MM.1S (cell line): ENCODE results near the gene AMFR.

Experiments used
- DNase-seq: peaks from one replicate; pipeline ENCODE4 v3.0.0-alpha.2; 2015
- H2AFZ ChIP-seq: fragments of 300-600 bp; sonication (generic); 2 replicates; pipeline ENCODE4 v1.6.0; 2016; ENCODE audit warnings: antibody characterized with exemption, low read length
- H3F3A ChIP-seq: fragments of 300-600 bp; sonication (generic); 2 replicates; pipeline ENCODE4 v1.6.1; 2016; ENCODE audit warnings: mild to moderate bottlenecking, antibody characterized with exemption, low read length, moderate library complexity, mixed read lengths; ENCODE audit not compliant: insufficient read depth
- H3K27ac ChIP-seq: fragments of 300-600 bp; sonication (generic); 2 replicates; pipeline ENCODE4 v1.5.1; 2016; ENCODE audit warnings: mild to moderate bottlenecking, low read length
- H3K27me3 ChIP-seq: fragments of 300-600 bp; sonication (generic); replicated peaks from 2 replicates; pipeline ENCODE4 v1.6.0; 2016; ENCODE audit warnings: low read length; ENCODE audit not compliant: insufficient read depth
- H3K36me3 ChIP-seq: fragments of 300-600 bp; sonication (generic); replicated peaks from 2 replicates; pipeline ENCODE4 v1.6.1; 2016; ENCODE audit warnings: mild to moderate bottlenecking, low read length, mixed read lengths; ENCODE audit not compliant: insufficient read depth
- H3K4me1 ChIP-seq: fragments of 300-600 bp; sonication (generic); 2 replicates; pipeline ENCODE4 v1.6.1; 2016; ENCODE audit warnings: low read length, mixed read lengths
- H3K4me2 ChIP-seq: fragments of 300-600 bp; sonication (generic); 2 replicates; pipeline ENCODE4 v1.6.0; 2016; ENCODE audit warnings: low read depth, low read length
- H3K4me3 ChIP-seq: fragments of 300-600 bp; sonication (generic); 2 replicates; pipeline ENCODE4 v1.5.1; 2016; ENCODE audit warnings: low read length, mixed read lengths
- H3K79me2 ChIP-seq: fragments of 300-600 bp; sonication (generic); 2 replicates; pipeline ENCODE4 v1.6.1; 2016; ENCODE audit warnings: mixed run types, low read length, mixed read lengths
- H3K9ac ChIP-seq: fragments of 300-600 bp; sonication (generic); 2 replicates; pipeline ENCODE4 v1.6.1; 2016; ENCODE audit warnings: low read length, mixed read lengths
- H3K9me2 ChIP-seq: fragments of 300-600 bp; sonication (generic); replicated peaks from 2 replicates; pipeline ENCODE4 v1.6.1; 2016; ENCODE audit warnings: mild to moderate bottlenecking, low read length, mixed read lengths; ENCODE audit not compliant: insufficient read depth
- H3K9me3 ChIP-seq: fragments of 300-600 bp; sonication (generic); replicated peaks from 2 replicates; pipeline ENCODE4 v1.6.1; 2016; ENCODE audit warnings: mild to moderate bottlenecking, low read length, mixed read lengths; ENCODE audit not compliant: insufficient read depth
- H4K20me1 ChIP-seq: fragments of 300-600 bp; sonication (generic); 2 replicates; pipeline ENCODE4 v1.6.1; 2016; ENCODE audit warnings: mild to moderate bottlenecking, low read length, moderate library complexity, mixed read lengths; ENCODE audit not compliant: insufficient read depth
- EZH2 ChIP-seq: fragments of 300-600 bp; sonication (generic); optimal IDR thresholded peaks from 2 replicates; pipeline ENCODE3; 2017; ENCODE audit warnings: low read depth, mild to moderate bottlenecking, antibody characterized with exemption, low read length, mixed read lengths
- EZH2phosphoT487 ChIP-seq: fragments of 300-600 bp; sonication (generic); IDR thresholded peaks from 2 replicates; pipeline ENCODE4 v1.6.1; 2018; ENCODE audit warnings: antibody characterized with exemption, low read length
- TF ChIP-seq, protein P1 (sequence below): fragments of 300-600 bp; sonication (generic); IDR thresholded peaks from 2 replicates; pipeline ENCODE4 v1.5.1; 2016; ENCODE audit warnings: antibody characterized with exemption, low read length, mixed read lengths

Gene AMFR

DNA sequence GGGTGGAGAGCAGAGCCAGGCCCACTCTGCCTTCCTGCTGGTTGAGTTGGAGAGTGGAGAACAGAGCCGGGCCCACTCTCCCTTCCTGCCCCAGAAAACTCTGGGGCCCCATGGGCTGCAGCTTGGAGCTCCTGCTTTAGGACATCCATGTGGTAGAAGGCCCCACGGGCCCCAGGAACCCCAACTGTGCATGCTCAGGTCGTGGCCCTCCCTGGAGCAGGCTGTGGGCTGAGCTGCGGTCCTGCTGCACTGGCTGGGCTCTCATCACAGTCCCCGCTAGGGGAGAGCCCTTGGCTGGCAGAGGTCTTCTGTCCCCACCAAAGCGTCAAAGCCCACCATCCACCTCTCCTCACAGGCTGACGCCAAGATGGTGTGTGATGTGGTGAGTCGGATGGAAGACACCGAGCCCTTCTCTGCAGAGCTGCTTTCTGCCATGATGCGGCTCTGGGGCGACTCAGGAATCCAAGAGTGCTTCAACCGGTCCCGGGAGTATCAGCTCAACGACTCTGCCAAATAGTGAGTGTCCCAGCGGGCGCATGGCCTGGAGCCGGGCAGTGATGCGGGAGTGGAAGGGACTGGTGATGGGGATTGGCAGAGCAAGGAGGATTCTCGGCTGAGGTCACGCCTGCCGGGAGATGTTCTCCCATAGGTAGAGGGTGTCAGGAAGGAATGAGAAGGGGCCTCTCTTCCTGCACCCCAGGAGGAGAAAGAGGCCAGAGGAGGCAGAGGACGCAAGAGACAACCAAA lies 96.9 kb downstream of the AMFR start:
- Histone ChIP-seq H3K4me2 (no peak overlapping the region), H3F3A (no peaks in the 10 kb centered on the region), H3K4me1 (no peaks in the 10 kb centered on the region), H2AFZ (no peak overlapping the region), H3K9ac (no peak overlapping the region), H3K9me3 (no peaks in the 10 kb centered on the region), H3K4me3 (no peak overlapping the region), H3K36me3 (no peaks in the 10 kb centered on the region), H3K27ac (no peak overlapping the region), H3K79me2 (no peaks in the 10 kb centered on the region), H3K9me2 (no peaks in the 10 kb centered on the region), H4K20me1 (no peaks in the 10 kb centered on the region), H3K27me3 (peaks cover 7% of the 10 kb centered on the region; the same call in 1 of the 2 replicates)
- no peak for DNase-seq
- no peak for TF ChIP-seq EZH2phosphoT487
- no peak for TF ChIP-seq EZH2

DNA sequence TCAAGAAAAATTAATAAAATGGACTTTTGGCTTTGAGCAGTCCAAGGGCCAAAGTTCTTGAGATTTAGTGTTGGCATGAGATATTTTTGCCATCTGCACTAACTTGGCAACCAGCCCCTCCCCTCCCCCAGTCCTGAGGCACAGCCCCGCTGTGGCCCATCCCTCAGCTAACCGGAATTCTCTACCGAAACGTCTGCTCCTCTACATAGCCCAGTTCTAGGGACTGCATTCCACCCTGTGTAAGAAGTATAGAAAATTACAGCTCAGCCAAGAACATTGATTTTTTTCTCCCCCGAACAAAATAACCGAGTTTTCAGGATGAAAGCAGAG lies 97.5 kb downstream of the AMFR start:
- no peaks in the 10 kb centered on the region for H4K20me1 ChIP-seq

DNA sequence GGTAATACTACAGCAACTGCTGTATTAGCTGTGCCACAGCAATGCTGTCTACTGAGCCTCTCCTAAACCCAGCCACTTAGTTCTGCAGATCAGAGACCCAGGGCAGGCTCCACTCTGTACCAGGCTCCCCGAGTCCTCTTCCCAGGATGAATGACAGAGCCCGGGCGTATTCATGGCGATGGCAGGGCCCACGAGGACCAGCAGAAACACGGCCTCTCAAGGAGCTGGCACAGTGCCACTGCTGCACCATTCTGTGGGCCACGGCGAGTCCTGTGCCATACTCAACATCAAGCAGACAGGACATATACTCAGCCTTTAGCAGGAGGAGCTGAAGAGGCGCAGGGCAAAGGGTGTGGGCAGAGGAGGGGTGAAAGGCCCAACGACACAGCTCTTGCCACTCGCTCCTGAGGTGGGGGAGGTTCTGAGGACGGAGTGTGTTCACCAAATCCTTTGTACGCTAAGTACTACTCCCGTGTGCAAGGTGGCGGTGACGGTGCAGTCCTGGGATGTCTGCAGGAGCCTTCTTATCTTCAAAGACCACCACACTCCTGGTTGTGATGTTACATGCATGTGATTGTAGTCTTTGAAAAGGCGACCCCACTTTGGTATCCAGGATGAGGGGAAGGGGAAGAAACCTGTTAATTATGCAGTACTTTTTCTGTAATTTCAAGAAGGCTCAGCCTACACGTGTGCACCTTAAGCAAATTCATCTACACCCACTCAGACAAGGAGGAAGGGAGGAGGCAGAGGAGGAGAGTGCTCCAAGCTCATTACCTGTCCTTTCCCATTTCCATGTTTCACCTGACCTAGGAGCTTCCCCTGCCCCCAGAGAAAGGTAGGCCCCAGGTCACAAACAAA lies 98.0 kb downstream of the AMFR start:
- H3F3A ChIP-seq = no peaks in the 10 kb centered on the region

More for the DNA sequence above, 97.5 kb downstream of the AMFR start:
- DNase-seq = no peak
- Histone ChIP-seq H3K9ac (no peak overlapping the region), H3K36me3 (no peaks in the 10 kb centered on the region), H3K27me3 (peaks cover 7% of the 10 kb centered on the region; the same call in 1 of the 2 replicates), H3F3A (no peaks in the 10 kb centered on the region), H2AFZ (no peak overlapping the region), H3K4me1 (no peaks in the 10 kb centered on the region), H3K9me3 (no peaks in the 10 kb centered on the region), H3K4me3 (no peak overlapping the region), H3K9me2 (no peaks in the 10 kb centered on the region), H3K4me2 (no peak overlapping the region), H3K27ac (no peak overlapping the region), H3K79me2 (no peaks in the 10 kb centered on the region)
- TF ChIP-seq EZH2phosphoT487 = no peak
- no peak for TF ChIP-seq EZH2
- TF ChIP-seq, protein P1, sequence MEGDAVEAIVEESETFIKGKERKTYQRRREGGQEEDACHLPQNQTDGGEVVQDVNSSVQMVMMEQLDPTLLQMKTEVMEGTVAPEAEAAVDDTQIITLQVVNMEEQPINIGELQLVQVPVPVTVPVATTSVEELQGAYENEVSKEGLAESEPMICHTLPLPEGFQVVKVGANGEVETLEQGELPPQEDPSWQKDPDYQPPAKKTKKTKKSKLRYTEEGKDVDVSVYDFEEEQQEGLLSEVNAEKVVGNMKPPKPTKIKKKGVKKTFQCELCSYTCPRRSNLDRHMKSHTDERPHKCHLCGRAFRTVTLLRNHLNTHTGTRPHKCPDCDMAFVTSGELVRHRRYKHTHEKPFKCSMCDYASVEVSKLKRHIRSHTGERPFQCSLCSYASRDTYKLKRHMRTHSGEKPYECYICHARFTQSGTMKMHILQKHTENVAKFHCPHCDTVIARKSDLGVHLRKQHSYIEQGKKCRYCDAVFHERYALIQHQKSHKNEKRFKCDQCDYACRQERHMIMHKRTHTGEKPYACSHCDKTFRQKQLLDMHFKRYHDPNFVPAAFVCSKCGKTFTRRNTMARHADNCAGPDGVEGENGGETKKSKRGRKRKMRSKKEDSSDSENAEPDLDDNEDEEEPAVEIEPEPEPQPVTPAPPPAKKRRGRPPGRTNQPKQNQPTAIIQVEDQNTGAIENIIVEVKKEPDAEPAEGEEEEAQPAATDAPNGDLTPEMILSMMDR = no peak

More for the DNA sequence above, 98.0 kb downstream of the AMFR start:
- Histone ChIP-seq H3K36me3 (no peaks in the 10 kb centered on the region), H3K27ac (no peak overlapping the region), H3K4me1 (no peaks in the 10 kb centered on the region), H3K79me2 (no peaks in the 10 kb centered on the region), H3K4me2 (no peak overlapping the region), H3K9me2 (no peaks in the 10 kb centered on the region), H2AFZ (no peak overlapping the region), H4K20me1 (no peaks in the 10 kb centered on the region), H3K9me3 (no peaks in the 10 kb centered on the region), H3K4me3 (no peak overlapping the region), H3K27me3 (peaks cover 7% of the 10 kb centered on the region; the same call in 1 of the 2 replicates), H3K9ac (no peak overlapping the region)
- TF ChIP-seq, protein P1 = no peak
- TF ChIP-seq EZH2 (no peak), EZH2phosphoT487 (no peak)
- no peak for DNase-seq
